ENCODE results near the gene RAD54L. TPM values are rescaled to one million over a fixed set of nuclear protein-coding genes. Genes with fewer than 3 reads are reported as not detected.

The RAD54L gene
- total and polyA plus RNA-seq, 10 of the 15 experiments (the other 5 are each of a cell fraction or from before 2014, with no cell fraction given) = 12.9 to 54.2 (median 23.6) TPM

GRCh38 chr1:46325285-46326076 is 77.9 kb downstream of the RAD54L start (continued):
- TF ChIP-seq MLLT1 (IDR thresholded peaks at IDR 0.05) = peak; percentile 59
- TF ChIP-seq IKZF2 (IDR thresholded peaks at IDR 0.05) = peak; percentile 68 to 82; a peak in 3 of 4 replicates
- peak in 1 of 2 experiments; percentile 27; a peak in 1 of 4 replicates for TF ChIP-seq BHLHE40 (IDR thresholded peaks at IDR 0.05; ENCODE audit: borderline replicate concordance in 1 of 2, low read depth in 2 of 2, low read length in 1 of 2)
- peak; percentile 66; the same call in 1 of the 2 replicates for TF ChIP-seq DPF2 (IDR thresholded peaks at IDR 0.05)
- 0 out of 2 replicates have a peak, but pooled peaks have one; percentile 37 for TF ChIP-seq TBL1XR1 (IDR thresholded peaks at IDR 0.05; ENCODE audit: low read depth, low read length)
- TF ChIP-seq ZNF384 (IDR thresholded peaks at IDR 0.05; ENCODE audit: borderline replicate concordance, low read depth, low read length) = peak; percentile 72; the same call in 1 of the 2 replicates
- peak; percentile 29; the same call in 1 of the 2 replicates for TF ChIP-seq NR2F1 (conservative IDR thresholded peaks at IDR 0.05)
- TF ChIP-seq IKZF1 (conservative IDR thresholded peaks at IDR 0.05) = peak; percentile 47; the same call in 1 of the 2 replicates
- TF ChIP-seq CEBPB (IDR thresholded peaks at IDR 0.05; ENCODE audit: borderline replicate concordance in 1 of 2, low read depth in 2 of 2, low read length in 2 of 2) = 0 out of 4 replicates have a peak, but pooled peaks of 1 of the 2 experiments have one; percentile 44
- TF ChIP-seq NBN (IDR thresholded peaks at IDR 0.05) = peak; percentile 74
- TF ChIP-seq ASH2L (IDR thresholded peaks at IDR 0.05; ENCODE audit: borderline replicate concordance, low read depth) = 0 out of 2 replicates have a peak, but pooled peaks have one; percentile 15
- 0 out of 2 replicates have a peak, but pooled peaks have one; percentile 23 for TF ChIP-seq CBX5 (IDR thresholded peaks at IDR 0.05; ENCODE audit: low read depth)
- peak; percentile 39; the same call in 1 of the 2 replicates for TF ChIP-seq SMARCA5 (IDR thresholded peaks at IDR 0.05)
- peak; percentile 91 for TF ChIP-seq MEF2A (IDR thresholded peaks at IDR 0.05; ENCODE audit: insufficient read depth, low read depth, low read length)
- peak; percentile 75 for TF ChIP-seq PML (IDR thresholded peaks at IDR 0.05; ENCODE audit: low read length)
- TF ChIP-seq ATF7 (IDR thresholded peaks at IDR 0.05; ENCODE audit: low read depth) = 0 out of 2 replicates have a peak, but pooled peaks have one; percentile 53
- peak; percentile 24 for TF ChIP-seq BCL3 (IDR thresholded peaks at IDR 0.05; ENCODE audit: borderline replicate concordance, insufficient read depth, low read depth, low read length, poor library complexity, severe bottlenecking)
- peak; percentile 61; the same call in 1 of the 2 replicates for TF ChIP-seq BACH1 (IDR thresholded peaks at IDR 0.05; ENCODE audit: borderline replicate concordance)
- peak; percentile 60; the same call in 1 of the 2 replicates for TF ChIP-seq CREM (IDR thresholded peaks at IDR 0.05; ENCODE audit: low read depth)
- peak; percentile 60 for TF ChIP-seq JUNB (IDR thresholded peaks at IDR 0.05)
- TF ChIP-seq CBFB (IDR thresholded peaks at IDR 0.05; ENCODE audit: low read depth) = 0 out of 2 replicates have a peak, but pooled peaks have one; percentile 33
- TF ChIP-seq MEF2B (IDR thresholded peaks at IDR 0.05; ENCODE audit: partially characterized antibody, poor library complexity, severe bottlenecking) = peak; percentile 72
- peak; percentile 72 for TF ChIP-seq RUNX3 (IDR thresholded peaks at IDR 0.05; ENCODE audit: low read length)
- TF ChIP-seq FOXM1 (IDR thresholded peaks at IDR 0.05; ENCODE audit: low read depth, low read length) = peak; percentile 66; the same call in 1 of the 2 replicates
- TF ChIP-seq NFIC (IDR thresholded peaks at IDR 0.05; ENCODE audit: low read depth, low read length) = peak; percentile 86
- TF ChIP-seq RELB (IDR thresholded peaks at IDR 0.05; ENCODE audit: low read depth) = peak; percentile 86

Measured in GM12878 (cell line).